ENCODE results near the gene MEI4.

- TF ChIP-seq CTCF (IDR thresholded peaks at IDR 0.05; ENCODE audit: control extremely low read depth in 1 of 3, insufficient read depth in 1 of 3, low read depth in 1 of 3, low read length in 3 of 3) (no peak), ASH2L (IDR thresholded peaks at IDR 0.05; ENCODE audit: low read length) (no peak), JUND (IDR thresholded peaks at IDR 0.05; ENCODE audit: low read length) (no peak), CHD2 (IDR thresholded peaks at IDR 0.05; ENCODE audit: low read length) (no peak), RFX5 (IDR thresholded peaks at IDR 0.05; ENCODE audit: borderline replicate concordance, low read depth, low read length) (no peak), POLR2AphosphoS5 (IDR thresholded peaks at IDR 0.05; ENCODE audit: low read depth, low read length) (no peak), ATF3 (IDR thresholded peaks at IDR 0.05; ENCODE audit: insufficient read depth, low read depth, low read length) (no peak), EP300 (IDR thresholded peaks at IDR 0.05; ENCODE audit: borderline replicate concordance in 1 of 2, low read depth in 2 of 2, low read length in 2 of 2) (no peak), SP2 (IDR thresholded peaks at IDR 0.05; ENCODE audit: low read length) (no peak), POLR2A (IDR thresholded peaks at IDR 0.05; ENCODE audit: control extremely low read depth in 1 of 2, low read depth in 2 of 2, low read length in 2 of 2) (no peak), RAD21 (IDR thresholded peaks at IDR 0.05 in 1 of 2, conservative IDR thresholded peaks at IDR 0.05 in 1 of 2; ENCODE audit: low read depth in 2 of 2, low read length in 2 of 2) (no peak)
Measured at GRCh38 chr6:77607004-77607403, 45.8 kb upstream of the MEI4 start.

Data from H1 (cell line).